Epithelial cell of esophagus (primary cell): ENCODE data around the gene GPX4.

Experiments
- DNase-seq: peaks from one replicate; pipeline ENCODE4 v3.0.0; 2010; ENCODE audit warnings: low read depth
- H3K4me3 ChIP-seq: 2 replicates; pipeline ENCODE4 v1.5.1; 2011; ENCODE audit warnings: mild to moderate bottlenecking, low read length, control low read depth
- CTCF ChIP-seq: IDR thresholded peaks from 2 replicates; pipeline ENCODE4 v1.5.1; 2011; ENCODE audit warnings: low read depth, mild to moderate bottlenecking, low read length, control low read depth, inconsistent platforms; ENCODE audit not compliant: insufficient read depth; ENCODE audit errors: missing control alignments

GPX4 gene

GRCh38 chr19:1133471-1133929 is 29.7 kb downstream of the GPX4 start:
- TF ChIP-seq CTCF = no peak
- no peak overlapping the region for H3K4me3 ChIP-seq
- peak; percentile 45 for DNase-seq

- peak; percentile 43 for DNase-seq
- H3K4me3 ChIP-seq = no peak overlapping the region
- TF ChIP-seq CTCF = no peak
These were observed 30.6 kb downstream of the GPX4 start for GRCh38 chr19:1134431-1134830.

- H3K4me3 ChIP-seq = no peak overlapping the region
- DNase-seq = no peak
- no peak for TF ChIP-seq CTCF
These were observed 31.7 kb downstream of the GPX4 start for GRCh38 chr19:1135454-1135853.

- H3K4me3 ChIP-seq = no peak overlapping the region
- DNase-seq = no peak
- no peak for TF ChIP-seq CTCF
These were observed 32.4 kb downstream of the GPX4 start for GRCh38 chr19:1136201-1136600.

GRCh38 chr19:1136621-1137317 is 33.0 kb downstream of the GPX4 start:
- TF ChIP-seq CTCF = no peak
- no peak overlapping the region for H3K4me3 ChIP-seq
- DNase-seq = no peak

GRCh38 chr19:1138121-1138520 is 34.3 kb downstream of the GPX4 start:
- H3K4me3 ChIP-seq = no peak overlapping the region
- DNase-seq = no peak
- no peak for TF ChIP-seq CTCF

- H3K4me3 ChIP-seq = no peak overlapping the region
- no peak for DNase-seq
- TF ChIP-seq CTCF = no peak
These were observed 35.3 kb downstream of the GPX4 start for GRCh38 chr19:1139126-1139525.
